HG03558 (cell line): ENCODE measurements around the gene GAPVD1.
A peak's percentile ranks its signal among the peaks of the same experiment; 100 is the strongest.
"Not testable (repeated sequence)": the region's sequence is repeated elsewhere in the genome, so short reads cannot be mapped to it uniquely, and the experiment has no call there.

Experiments
- ATAC-seq: cut with Tn5 transposase; IDR thresholded peaks from one replicate; pipeline ENCODE4 v1.9.1; 2021; ENCODE audit warnings: moderate number of reproducible peaks; ENCODE audit not compliant: unreplicated experiment; ENCODE audit errors: extremely low read depth

Gene GAPVD1

DNA sequence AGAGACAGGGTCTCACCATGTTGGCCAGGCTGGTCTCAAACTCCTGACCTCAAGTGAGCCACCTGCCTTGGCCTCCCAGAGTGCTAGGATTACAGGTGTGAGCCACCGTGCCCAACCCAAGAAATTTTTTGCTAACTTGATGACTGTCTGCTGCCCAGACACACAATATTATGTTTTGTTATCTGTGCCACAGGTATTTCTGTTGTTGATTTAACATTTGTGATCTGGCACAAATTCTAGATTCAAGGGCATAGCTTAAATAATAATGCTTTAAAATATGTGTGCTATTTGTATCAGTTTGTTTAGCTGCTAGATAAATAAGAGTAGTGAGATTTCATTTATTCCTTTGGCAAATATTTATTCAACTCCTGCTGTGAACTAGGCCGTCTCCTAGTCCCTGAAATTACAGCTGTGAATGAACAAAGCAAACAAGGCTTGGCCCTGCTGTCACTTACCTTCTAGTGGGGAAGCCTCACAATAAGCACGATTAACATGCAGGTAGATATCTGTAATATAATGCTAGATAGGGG is 35.3 kb downstream of the GAPVD1 start:
- ATAC-seq = no peak

DNA sequence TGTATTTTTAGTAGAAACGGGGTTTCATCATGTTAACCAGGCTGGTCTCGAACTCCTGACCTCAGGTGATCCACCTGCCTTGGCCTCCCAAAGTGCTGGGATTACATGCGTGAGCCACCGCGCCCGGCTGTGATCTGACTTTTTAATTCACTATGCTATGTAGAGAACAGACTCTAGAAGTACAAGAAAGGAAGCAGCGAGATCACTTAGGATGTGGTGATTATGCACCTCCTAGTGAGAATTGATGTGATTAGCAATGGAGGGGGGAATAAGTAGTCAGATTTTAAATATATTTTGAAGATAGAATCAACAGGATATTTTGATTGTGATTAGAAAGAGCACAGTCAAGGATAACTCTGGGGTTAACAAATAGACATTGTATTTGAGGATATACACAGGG is 36.3 kb downstream of the GAPVD1 start:
- ATAC-seq = no peak

DNA sequence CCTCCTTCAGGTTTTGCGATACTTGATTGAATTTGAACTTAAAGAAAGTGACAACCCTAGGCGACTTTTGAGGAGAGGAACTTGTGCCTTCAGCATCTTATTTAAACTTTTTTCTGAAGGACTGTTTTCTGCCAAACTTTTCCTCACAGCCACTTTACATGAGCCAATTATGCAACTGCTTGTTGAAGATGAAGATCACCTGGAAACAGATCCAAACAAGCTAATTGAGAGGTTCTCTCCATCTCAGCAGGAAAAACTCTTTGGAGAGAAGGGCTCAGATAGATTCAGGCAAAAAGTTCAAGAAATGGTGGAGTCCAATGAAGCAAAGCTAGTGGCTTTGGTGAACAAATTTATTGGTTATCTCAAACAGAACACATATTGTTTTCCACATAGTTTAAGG is 40.6 kb downstream of the GAPVD1 start:
- no peak for ATAC-seq

DNA sequence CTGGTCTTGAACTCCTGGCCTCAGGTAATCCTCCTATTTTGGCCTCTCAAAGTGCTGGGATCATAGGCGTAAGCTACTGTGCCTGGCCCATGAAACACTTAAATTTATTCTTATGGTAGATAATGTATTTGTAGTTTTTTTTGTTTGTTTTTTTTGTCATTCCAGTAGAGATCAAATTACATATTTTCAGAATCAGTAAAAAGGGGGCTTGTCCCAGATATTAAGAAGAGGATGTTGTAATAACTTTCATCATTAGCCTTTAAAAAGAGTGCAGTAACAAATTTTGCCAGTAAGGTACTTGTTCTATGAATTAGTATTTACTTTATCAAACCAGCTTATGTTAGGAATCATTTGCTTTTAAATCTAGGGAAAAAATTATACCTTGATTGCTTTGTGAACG is 42.6 kb downstream of the GAPVD1 start:
- ATAC-seq = no peak

DNA sequence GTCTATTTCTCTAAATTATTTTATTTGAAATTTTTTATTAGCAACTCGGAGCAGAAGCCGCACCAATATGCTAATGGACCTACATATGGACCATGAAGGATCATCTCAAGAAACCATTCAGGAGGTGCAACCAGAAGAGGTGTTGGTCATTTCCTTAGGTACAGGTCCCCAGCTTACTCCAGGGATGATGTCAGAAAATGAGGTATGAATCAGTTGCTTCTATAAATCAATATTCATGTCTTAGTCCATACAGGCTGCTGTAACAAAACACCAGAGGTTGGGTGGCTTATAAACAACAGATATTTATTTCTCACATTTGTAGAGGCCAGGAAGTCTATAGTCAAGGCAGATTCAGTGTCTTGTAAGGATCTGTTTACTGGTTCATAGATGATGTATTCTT is 50.8 kb downstream of the GAPVD1 start:
- no peak for ATAC-seq

DNA sequence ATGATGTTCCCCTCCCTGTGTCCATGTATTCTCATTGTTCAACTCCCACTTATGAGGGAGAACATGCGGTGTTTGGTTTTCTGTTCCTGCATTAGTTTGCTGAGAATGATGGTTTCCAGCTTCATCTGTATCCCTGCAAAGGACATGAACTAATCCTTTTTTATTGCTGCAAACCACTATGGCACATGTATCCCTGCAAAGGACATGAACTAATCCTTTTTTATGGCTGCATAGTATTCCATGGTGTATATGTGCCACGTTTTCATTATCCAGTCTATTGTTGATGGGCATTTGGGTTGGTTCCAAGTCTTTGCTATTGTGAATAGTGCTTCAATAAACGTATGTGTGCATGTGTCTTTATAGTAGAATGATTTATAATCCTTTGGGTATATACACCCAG is 54.7 kb downstream of the GAPVD1 start:
- not testable (repeated sequence) for ATAC-seq

DNA sequence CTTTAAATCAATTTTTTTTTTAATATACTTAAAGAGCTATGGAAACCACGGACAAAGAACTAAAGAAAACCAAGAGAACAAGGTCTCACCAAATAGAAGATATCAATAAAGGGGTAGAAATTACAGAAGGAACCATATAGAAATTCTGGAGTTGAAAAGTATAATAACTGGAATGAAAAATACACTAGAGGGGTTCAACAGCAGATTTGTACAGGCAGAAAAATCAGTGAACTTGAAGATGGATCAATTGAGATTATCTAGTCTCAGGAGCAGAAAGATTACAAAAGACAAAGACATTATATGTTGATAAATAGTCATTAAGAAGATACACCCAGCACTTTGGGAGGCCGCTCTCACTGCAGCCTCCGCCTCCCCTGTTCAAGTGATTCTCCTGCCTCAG is 56.1 kb downstream of the GAPVD1 start:
- ATAC-seq = no peak

DNA sequence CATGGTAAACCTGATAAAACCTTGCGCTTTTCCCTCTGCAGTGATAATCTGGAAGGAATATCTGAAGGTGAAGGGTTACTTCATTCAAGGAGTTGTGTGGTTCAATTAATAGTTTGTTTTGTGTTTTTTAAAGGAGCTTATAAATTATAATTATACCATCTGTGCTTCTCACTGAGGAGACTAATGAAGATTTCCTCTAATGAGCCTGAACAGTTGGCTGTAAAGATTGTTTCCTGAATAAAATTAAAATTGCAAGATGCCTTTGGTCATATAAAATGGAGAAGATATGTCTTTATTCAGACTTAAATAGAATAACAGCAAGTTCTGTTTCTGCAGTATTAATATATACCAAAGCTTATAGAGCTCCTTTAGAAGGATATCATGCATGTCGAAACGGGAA is 59.9 kb downstream of the GAPVD1 start:
- ATAC-seq = no peak

DNA sequence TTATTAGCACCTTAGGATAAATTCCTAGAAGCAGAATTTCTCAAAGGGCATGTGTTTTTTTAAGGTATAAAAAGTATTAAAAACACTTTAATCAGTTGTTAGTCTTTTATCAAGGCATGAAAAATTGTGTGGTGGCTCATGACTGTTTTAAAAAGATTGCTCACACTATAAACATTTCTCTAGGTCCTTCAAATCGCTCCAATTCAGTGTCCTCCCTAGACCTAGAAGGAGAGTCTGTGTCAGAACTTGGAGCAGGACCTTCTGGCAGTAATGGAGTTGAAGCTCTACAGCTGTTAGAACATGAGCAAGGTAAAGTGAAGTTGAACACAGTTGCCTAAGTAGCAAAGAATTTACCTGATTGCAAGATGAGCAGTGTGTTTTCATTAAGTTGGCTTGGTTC is 62.0 kb downstream of the GAPVD1 start:
- no peak for ATAC-seq

DNA sequence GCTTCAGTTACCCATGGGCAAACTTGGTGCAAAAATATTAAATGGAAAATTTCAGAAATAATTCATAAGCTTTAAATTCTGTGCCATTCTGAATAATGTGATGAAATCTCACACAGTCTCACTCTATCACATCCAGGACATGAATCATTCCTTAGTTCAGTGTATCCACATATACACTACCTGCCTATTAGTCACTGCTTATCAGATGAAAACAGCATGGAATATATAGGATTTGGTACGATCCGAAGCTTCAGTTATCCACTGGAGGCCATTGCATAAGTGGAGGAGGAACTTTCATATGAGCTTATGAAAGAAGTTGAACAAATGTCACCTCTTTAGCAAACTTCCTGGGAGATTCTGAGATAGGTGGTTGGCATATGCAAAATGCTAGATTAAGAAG is 64.2 kb downstream of the GAPVD1 start:
- ATAC-seq = no peak

DNA sequence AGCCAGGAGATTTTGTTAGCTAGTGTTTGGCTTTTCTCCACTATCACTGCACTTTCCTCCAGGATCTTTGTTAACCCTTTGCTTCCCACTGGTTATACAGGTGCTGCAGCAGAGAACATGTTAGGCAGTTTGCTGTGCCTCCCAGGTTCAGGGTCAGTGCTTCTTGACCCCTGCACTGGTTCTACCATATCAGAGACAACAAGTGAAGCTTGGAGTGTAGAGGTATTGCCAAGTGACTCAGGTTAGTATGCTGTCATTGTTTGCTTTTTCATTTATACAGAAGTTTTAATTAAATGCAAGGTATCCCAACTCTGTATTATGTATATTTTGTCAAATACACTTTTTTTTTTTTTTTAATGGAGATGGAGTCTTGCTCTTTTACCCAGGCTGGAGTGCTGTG is 68.4 kb downstream of the GAPVD1 start:
- ATAC-seq = no peak

DNA sequence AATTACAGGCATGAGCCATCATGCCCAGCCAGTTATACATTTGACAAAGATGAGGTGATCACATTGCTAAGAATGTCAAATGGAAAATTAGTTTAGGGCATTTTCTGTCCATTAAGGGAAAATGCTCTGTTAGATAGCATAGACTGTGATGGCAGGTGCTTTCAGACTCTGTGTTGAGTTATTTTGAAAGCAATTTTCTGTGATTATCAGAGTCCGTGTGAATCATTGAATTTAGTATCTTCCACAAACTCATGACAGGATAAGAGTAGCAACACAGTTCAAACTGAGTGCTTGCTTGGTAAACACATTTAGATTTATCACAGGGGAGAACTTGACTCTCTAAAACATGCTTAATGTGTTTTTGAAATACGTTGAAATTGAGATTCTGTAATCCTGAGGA is 69.0 kb downstream of the GAPVD1 start:
- ATAC-seq = no peak

DNA sequence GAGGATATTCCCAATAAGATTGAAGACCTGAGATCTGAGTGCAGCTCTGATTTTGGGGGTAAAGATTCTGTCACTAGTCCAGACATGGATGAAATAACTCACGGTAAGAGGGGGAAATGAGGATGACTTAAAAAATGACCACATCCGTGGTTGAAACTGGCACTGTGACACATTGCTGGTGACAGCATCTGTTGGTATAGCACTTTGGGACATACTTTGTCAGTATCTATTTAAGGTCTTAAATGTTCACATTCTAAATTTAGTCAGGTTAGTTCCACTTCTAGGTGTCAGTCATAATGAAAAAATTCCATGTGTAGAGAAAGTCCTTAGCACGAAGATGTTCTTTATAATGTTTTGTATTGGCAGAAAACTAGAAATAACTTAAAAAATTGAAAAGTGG is 70.9 kb downstream of the GAPVD1 start:
- ATAC-seq = peak; percentile 79

DNA sequence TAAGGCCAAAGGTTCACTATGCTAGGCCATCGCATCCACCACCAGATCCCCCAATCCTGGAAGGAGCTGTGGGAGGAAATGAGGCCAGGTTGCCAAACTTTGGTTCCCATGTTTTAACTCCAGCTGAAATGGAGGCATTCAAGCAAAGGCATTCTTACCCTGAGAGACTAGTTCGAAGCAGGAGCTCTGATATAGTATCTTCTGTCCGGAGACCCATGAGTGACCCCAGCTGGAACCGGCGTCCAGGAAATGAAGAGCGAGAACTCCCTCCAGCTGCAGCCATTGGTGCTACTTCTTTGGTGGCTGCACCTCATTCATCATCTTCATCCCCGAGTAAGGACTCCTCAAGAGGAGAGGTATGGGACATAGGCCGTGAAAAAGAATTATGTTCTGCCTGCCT is 75.6 kb downstream of the GAPVD1 start:
- ATAC-seq = no peak

DNA sequence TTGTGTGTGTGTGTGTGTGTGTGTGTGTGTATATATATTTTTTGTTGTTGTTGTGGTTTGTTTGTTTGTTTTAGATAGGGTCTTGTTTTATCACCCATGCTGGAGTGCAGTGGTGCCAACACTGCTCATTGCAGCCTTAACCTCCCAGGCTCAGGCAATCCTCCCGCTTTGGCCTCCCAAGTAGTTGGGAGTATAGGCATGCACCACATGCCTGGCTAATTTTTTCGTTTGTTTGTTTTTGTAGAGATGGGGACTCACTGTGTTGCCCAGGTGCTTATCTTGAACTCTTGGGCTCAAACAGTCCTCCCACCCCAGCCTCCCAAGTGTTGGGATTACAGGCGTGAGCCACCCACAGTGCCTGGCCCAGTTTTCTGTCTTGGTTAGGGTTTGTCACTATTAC is 77.3 kb downstream of the GAPVD1 start:
- ATAC-seq = no peak

DNA sequence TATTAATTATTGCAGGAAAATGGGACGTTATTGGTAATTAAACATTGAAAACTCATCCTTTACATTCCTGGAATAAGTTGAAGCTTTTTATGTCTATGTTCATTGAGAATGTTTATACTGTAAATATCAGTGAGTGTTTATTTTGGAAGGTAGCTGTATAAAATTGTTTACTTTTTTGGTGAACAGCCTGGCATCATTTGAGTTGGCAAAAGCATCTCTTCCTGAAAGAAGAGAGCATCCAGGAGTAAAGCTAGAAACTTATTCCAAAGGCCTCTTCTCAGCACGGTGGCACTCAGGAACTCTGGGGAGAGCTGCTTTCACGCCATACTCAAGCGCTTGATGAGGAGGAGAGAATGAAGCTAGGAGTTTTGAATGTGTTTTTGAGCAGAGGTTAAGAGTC is 79.9 kb downstream of the GAPVD1 start:
- ATAC-seq = no peak

DNA sequence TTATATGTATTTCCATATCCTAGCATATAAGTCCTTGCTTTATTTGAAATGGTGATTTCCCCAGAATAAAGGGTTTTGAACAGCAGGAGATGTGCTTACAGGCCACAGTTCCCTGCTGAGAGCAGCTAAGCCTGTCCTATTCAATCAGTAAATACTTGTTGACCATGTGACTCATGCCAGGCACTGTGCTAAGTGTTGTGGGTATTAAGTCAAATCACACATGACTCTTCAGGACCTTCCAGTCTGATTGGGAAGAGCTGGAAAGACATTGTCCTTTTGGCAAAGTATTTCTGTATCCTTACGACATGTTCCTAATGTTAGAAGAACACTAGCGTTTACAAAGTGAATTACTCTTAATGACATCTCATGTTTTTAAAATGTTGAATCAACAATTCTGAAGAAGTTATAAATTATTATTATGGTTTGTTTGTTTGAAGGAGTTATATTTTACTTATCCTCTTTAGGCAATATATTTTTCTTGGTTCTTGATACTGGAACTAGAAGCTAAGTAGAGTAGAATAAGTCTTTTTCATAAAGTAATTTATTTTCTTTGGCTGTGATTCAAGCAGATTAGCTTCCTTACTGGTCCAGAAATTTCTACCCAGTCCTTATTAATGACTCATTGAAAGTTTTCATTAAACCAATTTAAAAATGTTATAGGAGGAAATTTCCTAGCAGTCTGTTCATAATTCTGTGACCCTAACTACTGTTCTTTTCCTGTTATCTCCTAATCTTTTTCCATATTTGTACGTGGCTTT is 82.1 kb downstream of the GAPVD1 start:
- ATAC-seq = no peak

DNA sequence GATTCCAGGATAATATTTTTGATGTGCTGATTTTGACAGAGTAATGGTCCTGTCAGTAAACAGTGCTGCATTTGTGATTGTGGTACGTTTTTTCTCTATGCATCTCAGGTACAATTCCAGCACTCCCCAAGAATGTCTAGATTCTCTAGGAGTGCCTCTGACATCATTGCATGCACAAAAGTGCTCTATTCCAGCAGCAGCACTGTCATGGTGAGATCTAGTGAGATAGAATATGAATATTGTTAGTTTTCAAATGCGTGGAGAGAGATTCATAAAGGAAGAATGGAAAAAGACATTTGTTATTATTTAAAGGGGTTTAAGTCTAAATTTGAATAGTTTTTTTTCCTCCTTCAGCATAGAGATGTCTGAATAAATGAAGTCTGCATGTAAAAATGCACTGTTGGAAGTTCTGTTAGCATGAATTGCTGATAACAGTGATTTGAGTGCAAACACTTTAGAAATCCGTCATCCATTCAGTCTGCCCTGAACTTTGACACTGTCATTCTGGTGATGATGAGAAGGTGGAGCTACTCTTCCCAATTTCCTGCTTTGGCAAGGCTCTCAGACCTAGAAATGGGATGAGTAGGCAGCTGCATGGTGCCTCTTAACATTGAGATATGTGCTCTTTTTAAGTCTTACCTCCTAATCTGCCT is 84.6 kb downstream of the GAPVD1 start:
- no peak for ATAC-seq

DNA sequence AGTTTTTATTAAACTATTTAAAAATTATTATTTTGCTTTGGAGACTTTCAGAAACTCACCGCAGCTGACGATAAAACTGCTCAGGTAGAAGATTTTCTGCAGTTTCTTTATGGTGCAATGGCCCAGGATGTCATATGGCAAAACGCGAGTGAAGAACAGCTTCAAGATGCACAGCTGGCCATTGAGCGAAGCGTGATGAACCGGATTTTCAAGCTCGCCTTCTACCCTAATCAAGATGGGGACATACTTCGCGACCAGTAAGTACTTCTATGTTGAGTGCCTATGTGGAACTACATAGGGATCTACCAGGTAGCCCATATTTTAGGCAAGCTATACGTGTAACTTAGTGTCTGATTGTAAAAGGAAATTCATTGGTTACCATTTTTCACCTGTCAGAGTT is 94.0 kb downstream of the GAPVD1 start:
- ATAC-seq = no peak

DNA sequence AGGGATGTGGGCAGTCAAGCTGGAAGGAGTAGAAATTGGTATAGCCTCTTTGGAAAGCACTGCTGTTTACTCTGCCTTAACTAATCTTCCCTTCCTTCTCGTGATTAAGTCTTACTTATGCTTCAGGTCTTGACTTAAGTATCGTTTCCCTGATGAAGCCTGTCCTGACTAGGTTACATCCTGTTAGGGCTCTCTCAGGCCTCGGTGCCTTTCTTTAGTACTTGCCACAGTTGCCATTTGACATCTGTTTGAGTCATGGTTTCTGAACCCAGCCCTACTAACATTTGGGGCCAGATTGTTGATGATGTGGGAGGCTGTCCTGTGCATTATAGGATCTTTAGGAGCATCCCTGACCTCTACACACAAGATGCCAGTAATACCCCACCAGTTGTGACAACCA is 94.4 kb downstream of the GAPVD1 start:
- ATAC-seq = no peak

DNA sequence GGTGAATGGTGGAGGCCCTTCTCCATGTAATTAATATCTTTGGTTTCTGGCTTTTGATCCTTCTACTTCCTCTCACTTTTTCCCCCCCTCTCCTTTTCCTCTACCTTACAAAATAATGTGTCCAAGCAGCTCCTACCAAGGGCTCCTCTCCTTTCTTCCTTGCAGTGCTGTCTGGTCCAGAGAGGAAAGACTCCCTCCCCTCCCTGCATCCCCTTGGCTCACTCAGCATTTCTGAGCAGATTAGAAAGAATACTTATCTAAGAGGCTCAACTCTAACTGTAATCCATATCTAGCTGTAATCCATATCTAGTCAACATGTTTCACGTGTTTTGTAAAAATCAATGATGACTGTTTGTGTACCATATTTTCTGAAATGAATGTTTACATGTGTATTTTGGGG is 97.4 kb downstream of the GAPVD1 start:
- no peak for ATAC-seq

DNA sequence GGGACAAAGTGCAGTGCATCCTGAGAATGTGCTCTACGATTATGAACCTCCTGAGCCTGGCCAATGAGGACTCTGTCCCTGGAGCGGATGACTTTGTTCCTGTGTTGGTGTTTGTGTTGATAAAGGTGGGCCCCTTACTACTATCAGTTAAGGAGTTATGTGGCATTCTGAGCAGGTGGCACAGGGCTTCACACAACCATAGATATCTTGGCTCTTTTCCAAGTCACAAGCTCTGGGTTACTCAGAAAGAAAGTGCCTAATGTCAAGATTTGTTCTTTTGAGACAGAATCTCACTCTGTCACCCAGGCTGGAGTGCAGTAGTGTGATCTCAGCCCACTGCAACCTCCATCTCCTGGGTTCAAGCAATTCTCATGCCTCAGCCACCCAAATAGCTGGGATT is 99.0 kb downstream of the GAPVD1 start:
- no peak for ATAC-seq
